Retinal pigment epithelial cell (primary cell): Measurements from ENCODE around the gene SMIM10.
A peak's percentile ranks its signal among the peaks of the same experiment; 100 is the strongest.

ENCODE experiments used
- DNase-seq: peaks from one replicate; pipeline ENCODE4 v3.0.0-alpha.2; 2010; ENCODE audit warnings: low read depth
- H3K4me3 ChIP-seq: 2 replicates; pipeline ENCODE4 v1.5.1; 2011; ENCODE audit warnings: mild to moderate bottlenecking, low read length, control low read depth, moderate library complexity
- TF ChIP-seq, protein P1 (sequence below): conservative IDR thresholded peaks from 2 replicates; pipeline ENCODE4 v1.5.1; 2011; ENCODE audit warnings: low read depth, low read length, control low read depth, inconsistent platforms

SMIM10 gene

DNA sequence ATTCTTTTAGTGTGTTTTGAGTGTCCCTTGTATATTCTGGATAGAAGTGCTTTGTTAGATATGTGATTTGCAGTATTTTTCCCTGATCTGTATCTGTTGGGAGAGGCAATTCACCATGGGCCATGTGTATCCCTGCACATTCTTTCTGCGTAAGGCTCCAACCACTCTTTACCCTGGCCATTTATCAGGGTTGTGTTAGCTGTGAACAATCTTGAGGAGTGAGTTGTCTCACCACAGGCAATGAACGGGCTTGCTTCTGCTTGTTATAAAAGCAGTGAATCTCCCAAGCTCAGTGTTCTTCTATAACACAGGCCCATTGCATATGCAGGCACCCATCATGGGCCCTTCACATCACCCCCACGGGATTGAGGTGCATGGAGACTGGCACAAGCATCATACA, 18.9 kb upstream of the SMIM10 start:
- TF ChIP-seq, protein P1, sequence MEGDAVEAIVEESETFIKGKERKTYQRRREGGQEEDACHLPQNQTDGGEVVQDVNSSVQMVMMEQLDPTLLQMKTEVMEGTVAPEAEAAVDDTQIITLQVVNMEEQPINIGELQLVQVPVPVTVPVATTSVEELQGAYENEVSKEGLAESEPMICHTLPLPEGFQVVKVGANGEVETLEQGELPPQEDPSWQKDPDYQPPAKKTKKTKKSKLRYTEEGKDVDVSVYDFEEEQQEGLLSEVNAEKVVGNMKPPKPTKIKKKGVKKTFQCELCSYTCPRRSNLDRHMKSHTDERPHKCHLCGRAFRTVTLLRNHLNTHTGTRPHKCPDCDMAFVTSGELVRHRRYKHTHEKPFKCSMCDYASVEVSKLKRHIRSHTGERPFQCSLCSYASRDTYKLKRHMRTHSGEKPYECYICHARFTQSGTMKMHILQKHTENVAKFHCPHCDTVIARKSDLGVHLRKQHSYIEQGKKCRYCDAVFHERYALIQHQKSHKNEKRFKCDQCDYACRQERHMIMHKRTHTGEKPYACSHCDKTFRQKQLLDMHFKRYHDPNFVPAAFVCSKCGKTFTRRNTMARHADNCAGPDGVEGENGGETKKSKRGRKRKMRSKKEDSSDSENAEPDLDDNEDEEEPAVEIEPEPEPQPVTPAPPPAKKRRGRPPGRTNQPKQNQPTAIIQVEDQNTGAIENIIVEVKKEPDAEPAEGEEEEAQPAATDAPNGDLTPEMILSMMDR: no peak
- no peak overlapping the region for H3K4me3 ChIP-seq
- no peak for DNase-seq

DNA sequence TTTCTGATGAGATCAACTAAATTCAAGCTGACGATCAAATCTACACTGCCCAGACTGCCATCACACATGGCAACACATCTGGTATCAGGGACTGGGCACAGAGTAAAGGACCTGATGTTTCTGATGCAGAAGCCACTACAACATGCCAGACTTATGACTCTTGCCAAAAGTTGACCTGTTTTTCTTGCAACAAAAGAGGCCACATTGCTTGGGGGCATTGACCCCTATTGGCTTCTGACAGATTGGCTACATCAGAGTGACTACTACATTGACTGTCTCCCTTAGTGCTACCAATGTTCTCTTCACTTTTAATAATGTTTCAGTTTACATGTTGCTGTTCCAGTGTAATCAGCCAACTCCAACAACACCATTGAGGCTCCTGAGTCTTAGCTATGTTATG, 15.3 kb upstream of the SMIM10 start:
- TF ChIP-seq, protein P1: no peak
- DNase-seq: no peak
- no peak overlapping the region for H3K4me3 ChIP-seq

DNA sequence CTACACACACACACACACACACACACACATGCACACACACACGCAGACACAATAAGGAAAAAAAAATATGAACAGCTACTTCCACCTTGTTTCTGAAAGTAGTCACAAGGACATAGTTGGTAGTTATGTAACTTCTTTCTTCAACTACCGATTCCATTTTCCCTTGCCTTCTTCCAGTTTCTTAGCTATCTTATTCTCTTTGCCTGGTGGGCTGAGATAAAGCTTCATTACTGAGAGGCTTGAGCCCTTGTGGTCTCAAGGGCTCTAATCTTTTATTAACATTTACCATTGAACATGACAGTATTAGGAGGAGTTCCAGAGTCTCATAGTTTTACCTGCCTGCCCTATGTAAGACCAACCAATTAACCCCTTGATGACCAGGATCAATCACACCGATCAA, 8.9 kb upstream of the SMIM10 start:
- TF ChIP-seq, protein P1: no peak
- DNase-seq: no peak
- H3K4me3 ChIP-seq: no peak overlapping the region

DNA sequence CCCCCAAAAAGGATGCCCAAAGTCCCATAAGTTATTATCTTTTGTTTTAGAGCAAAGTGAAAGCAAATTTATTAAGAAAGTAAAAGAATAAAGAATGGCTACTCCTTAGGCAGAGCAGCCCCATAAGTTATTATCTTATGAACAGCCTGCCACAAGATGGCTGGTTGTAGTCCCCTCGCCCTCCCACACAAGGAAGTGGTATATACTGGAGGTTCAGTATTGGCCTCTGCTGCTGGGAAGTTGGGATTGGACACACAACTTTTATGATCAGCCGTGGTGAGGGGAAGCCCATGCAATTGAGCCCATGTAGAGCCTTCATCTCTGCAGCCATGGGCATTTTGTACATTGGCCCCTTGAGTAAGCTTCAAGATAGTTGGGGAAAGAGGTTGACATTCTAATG, 8.0 kb upstream of the SMIM10 start:
- no peak for DNase-seq
- TF ChIP-seq, protein P1: no peak
- H3K4me3 ChIP-seq: no peak overlapping the region

DNA sequence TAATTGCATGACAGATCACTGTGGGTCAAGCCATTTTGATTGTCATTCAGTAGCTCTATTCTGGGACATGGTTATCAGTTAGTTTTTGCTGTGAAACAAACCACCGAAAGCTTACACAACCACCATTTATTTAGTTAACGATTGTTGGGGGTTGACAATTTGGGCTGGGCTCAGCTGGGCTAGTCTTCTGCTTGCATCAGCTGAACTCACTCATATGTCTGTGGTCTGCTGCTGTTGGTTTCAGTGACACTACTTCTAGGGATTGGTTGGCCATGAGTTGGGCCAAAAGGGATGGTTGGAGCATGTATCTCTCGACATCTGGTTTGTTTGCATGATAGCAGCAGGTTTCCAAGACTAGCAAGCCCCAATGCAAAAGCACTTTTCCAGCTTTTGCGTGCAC, 5.3 kb upstream of the SMIM10 start:
- H3K4me3 ChIP-seq: no peak overlapping the region
- TF ChIP-seq, protein P1: no peak
- DNase-seq: no peak

DNA sequence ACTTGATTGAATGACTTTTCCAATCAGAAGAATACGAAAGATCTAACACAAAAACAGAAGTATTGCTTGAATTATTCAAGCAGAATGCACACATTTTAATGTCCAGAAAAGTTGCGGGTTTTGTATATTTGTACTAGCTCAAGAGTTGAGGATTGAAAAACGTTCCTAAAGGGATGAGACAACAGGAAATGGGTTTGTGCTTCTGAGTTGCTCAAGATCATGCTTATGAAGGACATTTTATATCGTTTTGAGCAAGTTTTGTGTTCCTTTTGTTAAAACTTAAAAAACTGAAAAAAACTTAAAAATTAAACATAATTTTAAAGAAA, 353 bp upstream of the SMIM10 start:
- DNase-seq: no peak
- TF ChIP-seq, protein P1: no peak
- peak overlapping the region; percentile 44 for H3K4me3 ChIP-seq

DNA sequence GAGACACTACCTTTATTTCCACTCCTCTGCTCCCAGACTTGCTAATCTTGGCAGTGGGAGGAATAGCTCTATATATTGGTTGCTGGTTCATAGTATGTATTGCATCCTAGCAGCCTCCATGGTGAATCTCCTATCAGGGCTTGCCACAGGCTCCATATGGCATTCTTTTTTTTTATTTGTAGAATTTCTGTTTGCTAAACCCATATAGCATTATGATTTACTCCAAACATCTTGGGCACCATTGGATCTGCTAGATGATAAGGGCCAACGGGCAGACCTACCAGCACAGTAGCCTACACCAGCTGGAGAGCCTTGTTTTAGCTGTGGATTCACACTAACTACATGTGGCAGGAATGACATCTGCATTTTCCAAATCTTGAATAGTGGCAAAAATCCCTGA, 6.9 kb downstream of the SMIM10 start:
- DNase-seq: no peak
- TF ChIP-seq, protein P1: no peak
- H3K4me3 ChIP-seq: no peak overlapping the region
